ENCODE data around the gene AP5B1. TPM values are rescaled to one million over a fixed set of nuclear protein-coding genes. Genes with fewer than 3 reads are reported as not detected.

Gene AP5B1
- total and polyA plus RNA-seq, 2 of the 8 experiments (the other 6 are each of a cell fraction or from before 2014, with no cell fraction given): 7.6 to 10.0 TPM

GRCh38 chr11:65786786-65787636, 6.2 kb upstream of the AP5B1 start, which contains the start of gene OVOL1:
TSS of gene OVOL1 (plus strand) at chr11:65787063. CDS start at chr11:65787374, 311 bp downstream.
- Histone ChIP-seq H3K4me1 (replicated peaks in 1 of 4; ENCODE audit: control insufficient read depth in 3 of 4, insufficient read depth in 4 of 4, low read length in 3 of 4) (peaks cover 14 to 34% (median 24%) of the 10 kb centered on the region in 4 experiments), H3K4me3 (ENCODE audit: extremely low read depth in 1 of 4, insufficient read depth in 2 of 4, low read depth in 3 of 4, low read length in 4 of 4) (peak within 1 kb of the TSS; percentile 61 to 72 (median 64)), H2BK15ac (ENCODE audit: low read length) (peak within 1 kb of the TSS; percentile 94; the same call in 1 of the 2 replicates), H3K56ac (replicated peaks; ENCODE audit: insufficient read length, low read depth, low read length) (peak within 1 kb of the TSS; percentile 6), H3K27me3 (replicated peaks in 1 of 4; ENCODE audit: control insufficient read depth in 3 of 4, extremely low read depth in 1 of 4, insufficient read depth in 3 of 4, low read length in 3 of 4) (peaks cover 20 to 56% (median 51%) of the 10 kb centered on the region in 4 experiments), H3K23ac (ENCODE audit: insufficient read length) (no peak within 1 kb of the TSS), H3K27ac (ENCODE audit: low read depth, low read length) (no peak within 1 kb of the TSS), H3K23me2 (ENCODE audit: low read depth, low read length) (peaks cover 15% of the 10 kb centered on the region; the same call in 1 of the 2 replicates), H3K9me3 (ENCODE audit: insufficient read depth in 2 of 2, low read depth in 1 of 2, low read length in 1 of 2) (no peaks in the 10 kb centered on the region), H3K18ac (ENCODE audit: extremely low read depth, low read length) (peak within 1 kb of the TSS; percentile 68), H3K36me3 (ENCODE audit: control insufficient read depth in 2 of 4, insufficient read depth in 4 of 4, low read length in 3 of 4) (no peaks in the 10 kb centered on the region), H2BK120ac (replicated peaks; ENCODE audit: low read depth, low read length) (no peak within 1 kb of the TSS), H4K8ac (ENCODE audit: extremely low read depth, insufficient read depth, low read length) (peak within 1 kb of the TSS; percentile 94), H2BK20ac (ENCODE audit: low read length) (0 out of 2 replicates have a peak within 1 kb of the TSS, but pooled peaks have one; percentile 21), H4K5ac (ENCODE audit: insufficient read length, low read depth, low read length) (no peak within 1 kb of the TSS), H2AFZ (ENCODE audit: low read length) (0 out of 2 replicates have a peak within 1 kb of the TSS, but pooled peaks have one; percentile 10), H3K4me2 (ENCODE audit: insufficient read depth in 1 of 2, low read depth in 2 of 2, low read length in 2 of 2) (peak within 1 kb of the TSS; percentile 83 to 98), H3K79me2 (ENCODE audit: control insufficient read depth in 1 of 2, insufficient read depth in 2 of 2, low read length in 2 of 2) (no peaks in the 10 kb centered on the region), H3K79me1 (ENCODE audit: low read depth, low read length) (0 out of 2 replicates have a peak, but pooled peaks cover 3% of the 10 kb centered on the region), H2BK5ac (ENCODE audit: low read depth, low read length) (peak within 1 kb of the TSS; percentile 66; the same call in 1 of the 2 replicates), H3K4ac (replicated peaks; ENCODE audit: insufficient read length, low read depth, low read length) (peak within 1 kb of the TSS; percentile 87), H4K91ac (replicated peaks; ENCODE audit: insufficient read length, low read length) (peak within 1 kb of the TSS; percentile 71), H3K9ac (replicated peaks in 1 of 4; ENCODE audit: extremely low read depth in 1 of 4, low read depth in 3 of 4, low read length in 3 of 4) (peak within 1 kb of the TSS in 3 of 4 experiments; percentile 21 to 58 (median 55); a peak in 2 of 7 replicates), H3K14ac (ENCODE audit: insufficient read length) (no peak within 1 kb of the TSS), H4K20me1 (replicated peaks in 1 of 2; ENCODE audit: control insufficient read depth in 1 of 2, insufficient read depth in 2 of 2, low read length in 2 of 2) (peaks cover 0 to 5% of the 10 kb centered on the region in 2 experiments), H2AK5ac (ENCODE audit: low read depth, low read length) (no peak within 1 kb of the TSS), H2BK12ac (ENCODE audit: low read depth, low read length) (peak within 1 kb of the TSS; percentile 55; the same call in 1 of the 2 replicates)
- FAIRE-seq (no peak), DNase-seq (ENCODE audit: low read depth in 1 of 2, low spot score in 2 of 2) (peak in 1 of 2 experiments; percentile 76)
- CTCF ChIA-PET (ENCODE audit: partially characterized antibody): interaction anchor here (0.9 to 12.7 kb wide), 4 partner anchors 10 to 99 kb away, joined by 3 to 109 read pairs (median 8); partner anchors contain the start of gene MUS81
- 1% methylated on average over 34 of the region's 112 CpGs; no CpG with 5 or more reads in 1 of the 2 experiments for WGBS, 2 experiments (ENCODE audit: extremely low coverage in 1 of 2, insufficient coverage in 1 of 2, insufficient read length in 1 of 2, insufficient replicate concordance in 2 of 2, low coverage in 1 of 2, low lambda C conversion rate in 2 of 2, missing lambda C conversion rate in 1 of 2)
- POLR2A ChIA-PET (ENCODE audit: partially characterized antibody): interaction anchor here (0.6 to 3.4 kb wide), 6 partner anchors 16 to 1221 kb away, joined by 3 to 11 read pairs (median 5); partner anchors contain the start of gene RNASEH2C
